Panc1 (cell line): ENCODE results near the gene HERC3. TPM values are rescaled to one million over a fixed set of nuclear protein-coding genes. Genes with fewer than 3 reads are reported as not detected.

Source experiments
- ATAC-seq: fragments of 200-7000 bp; cut with Tn5 transposase; 2 replicates; pipeline ENCODE4 v1.9.1; 2020; ENCODE audit warnings: mild to moderate bottlenecking, moderate library complexity
- BruUV-seq: library from RNA; stranded (reverse); fragments of 400-500 nt; replicated peaks from 2 replicates; lab custom pipeline; 2021; lab: Mats Ljungman, UMichigan
- CTCF ChIA-PET: fragments of 300-600 bp; sonication (Branson Sonifier 250); formaldehyde crosslinking; loops from one replicate; lab custom pipeline; 2022; ENCODE audit warnings: antibody characterized with exemption; lab: Charles Lee
- POLR2A ChIA-PET: fragments of 300-600 bp; sonication (Branson Sonifier 250); formaldehyde crosslinking; loops from one replicate; lab custom pipeline; 2022; ENCODE audit warnings: antibody characterized with exemption; lab: Charles Lee
- DNase-seq: peaks from one replicate; pipeline ENCODE4 v3.0.0-alpha.2; 2010; ENCODE audit warnings: low read depth, low spot score
- H3K27ac ChIP-seq: 2 replicates; pipeline ENCODE4 v1.5.1; 2011; ENCODE audit warnings: mild to moderate bottlenecking, low read length, inconsistent platforms
- H3K27me3 ChIP-seq: fragments of 200-500 bp; sonication (Bioruptor generic); 2 replicates; pipeline ENCODE4 v1.6.0; 2014; ENCODE audit warnings: low read length, inconsistent platforms; ENCODE audit not compliant: control insufficient read depth, insufficient read depth
- H3K36me3 ChIP-seq: fragments of 200-500 bp; sonication (Bioruptor generic); 2 replicates; pipeline ENCODE4 v1.5.1; 2014; ENCODE audit warnings: inconsistent platforms, mild to moderate bottlenecking, low read length, moderate library complexity; ENCODE audit not compliant: control insufficient read depth, insufficient read depth
- H3K4me1 ChIP-seq: 2 replicates; pipeline ENCODE4 v1.5.1; 2011; ENCODE audit warnings: inconsistent platforms, mild to moderate bottlenecking, low read length, moderate library complexity; ENCODE audit not compliant: control insufficient read depth, insufficient read depth
- H3K4me3 ChIP-seq, 2 experiments: 2 replicates each; pipeline ENCODE4 v1.5.1; 2011 to 2012; ENCODE audit warnings: low read depth in 2 of 2, low read length in 2 of 2, mild to moderate bottlenecking in 2 of 2, inconsistent platforms in 1 of 2, moderate library complexity in 1 of 2
- H3K9me3 ChIP-seq: fragments of 200-500 bp; sonication (Bioruptor generic); 2 replicates; pipeline ENCODE4 v1.5.1; 2014; ENCODE audit warnings: low read depth, mild to moderate bottlenecking, inconsistent platforms, low read length, moderate library complexity; ENCODE audit not compliant: control insufficient read depth, insufficient read depth
- CTCF ChIP-seq: fragments of 450-650 bp; IDR thresholded peaks from 2 replicates; pipeline ENCODE4 v1.5.1; 2017; ENCODE audit warnings: mild to moderate bottlenecking
- POLR2AphosphoS5 ChIP-seq: IDR thresholded peaks from 2 replicates; pipeline ENCODE4 v1.6.1; 2012; ENCODE audit warnings: mild to moderate bottlenecking, low read depth, low read length, moderate library complexity
- SIN3A ChIP-seq: IDR thresholded peaks from 2 replicates; pipeline ENCODE4 v1.6.1; 2012; ENCODE audit warnings: low read depth, mild to moderate bottlenecking, low read length, moderate library complexity, borderline replicate concordance; ENCODE audit not compliant: insufficient read depth
- TCF7L2 ChIP-seq: IDR thresholded peaks from 2 replicates; pipeline ENCODE4 v1.6.1; 2011; ENCODE audit warnings: mild to moderate bottlenecking, low read depth, low read length, inconsistent platforms
- in situ Hi-C: cut with HindIII; loops from 2 replicates; pipeline ENCODE4 v1.10.0; 2016; ENCODE audit warnings: low sequenced_read_pairs, low pct_unique_long_range_greater_than_20kb
- intact Hi-C: fragments of 100-400 bp; cut with micrococcal nuclease; formaldehyde crosslinking; loops from one replicate; pipeline ENCODE4 v1.10.0; 2022; ENCODE audit not compliant: unreplicated experiment
- total RNA-seq: library from RNA; stranded (reverse); gene quantifications from one replicate; pipeline ENCODE4 v1.2.1, GENCODE V29; 2021; ENCODE audit not compliant: unreplicated experiment
- TF ChIP-seq, protein P1 (sequence below), 2 experiments: IDR thresholded peaks; 2 replicates each; pipeline ENCODE4 v1.6.1; 2011 to 2012; ENCODE audit warnings: low read depth in 2 of 2, control low read depth in 1 of 2, low read length in 1 of 2, mild to moderate bottlenecking in 1 of 2, moderate library complexity in 1 of 2; ENCODE audit not compliant: insufficient read depth in 1 of 2

Gene HERC3
- total RNA-seq, 1 experiment from 2014 or later, result 1.1 TPM

- Histone ChIP-seq H3K4me3 (no peak overlapping the region), H3K36me3 (no peaks in the 10 kb centered on the region), H3K27ac (no peak overlapping the region), H3K4me1 (no peaks in the 10 kb centered on the region), H3K9me3 (no peaks in the 10 kb centered on the region), H3K27me3 (no peaks in the 10 kb centered on the region)
- ATAC-seq, result no peak
- no peak for DNase-seq
- TF ChIP-seq, protein P1, sequence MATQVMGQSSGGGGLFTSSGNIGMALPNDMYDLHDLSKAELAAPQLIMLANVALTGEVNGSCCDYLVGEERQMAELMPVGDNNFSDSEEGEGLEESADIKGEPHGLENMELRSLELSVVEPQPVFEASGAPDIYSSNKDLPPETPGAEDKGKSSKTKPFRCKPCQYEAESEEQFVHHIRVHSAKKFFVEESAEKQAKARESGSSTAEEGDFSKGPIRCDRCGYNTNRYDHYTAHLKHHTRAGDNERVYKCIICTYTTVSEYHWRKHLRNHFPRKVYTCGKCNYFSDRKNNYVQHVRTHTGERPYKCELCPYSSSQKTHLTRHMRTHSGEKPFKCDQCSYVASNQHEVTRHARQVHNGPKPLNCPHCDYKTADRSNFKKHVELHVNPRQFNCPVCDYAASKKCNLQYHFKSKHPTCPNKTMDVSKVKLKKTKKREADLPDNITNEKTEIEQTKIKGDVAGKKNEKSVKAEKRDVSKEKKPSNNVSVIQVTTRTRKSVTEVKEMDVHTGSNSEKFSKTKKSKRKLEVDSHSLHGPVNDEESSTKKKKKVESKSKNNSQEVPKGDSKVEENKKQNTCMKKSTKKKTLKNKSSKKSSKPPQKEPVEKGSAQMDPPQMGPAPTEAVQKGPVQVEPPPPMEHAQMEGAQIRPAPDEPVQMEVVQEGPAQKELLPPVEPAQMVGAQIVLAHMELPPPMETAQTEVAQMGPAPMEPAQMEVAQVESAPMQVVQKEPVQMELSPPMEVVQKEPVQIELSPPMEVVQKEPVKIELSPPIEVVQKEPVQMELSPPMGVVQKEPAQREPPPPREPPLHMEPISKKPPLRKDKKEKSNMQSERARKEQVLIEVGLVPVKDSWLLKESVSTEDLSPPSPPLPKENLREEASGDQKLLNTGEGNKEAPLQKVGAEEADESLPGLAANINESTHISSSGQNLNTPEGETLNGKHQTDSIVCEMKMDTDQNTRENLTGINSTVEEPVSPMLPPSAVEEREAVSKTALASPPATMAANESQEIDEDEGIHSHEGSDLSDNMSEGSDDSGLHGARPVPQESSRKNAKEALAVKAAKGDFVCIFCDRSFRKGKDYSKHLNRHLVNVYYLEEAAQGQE (IDR thresholded peaks at IDR 0.05; ENCODE audit: insufficient read depth in 1 of 2, low read depth in 2 of 2, low read length in 1 of 2), result no peak
- no peak for TF ChIP-seq SIN3A
- no peak for TF ChIP-seq TCF7L2
- TF ChIP-seq CTCF, result no peak
- no peak for TF ChIP-seq POLR2AphosphoS5
- ChIA-PET CTCF (no interaction called here), POLR2A (no interaction called here)
- in situ Hi-C loops, result no loop called here
- intact Hi-C loops, result no loop called here
- BruUV-seq, result no TSS peak
Measured at GRCh38 chr4:88643932-88644331, 51.7 kb downstream of the HERC3 start.

GRCh38 chr4:88645994-88646393 lies 53.7 kb downstream of the HERC3 start:
- no TSS peak for BruUV-seq
- no peak for DNase-seq

More at GRCh38 chr4:88645994-88646393, 53.7 kb downstream of the HERC3 start:
- ATAC-seq, result no peak
- TF ChIP-seq TCF7L2 (no peak), SIN3A (no peak), POLR2AphosphoS5 (no peak), CTCF (no peak)
- TF ChIP-seq, protein P1 (IDR thresholded peaks at IDR 0.05; ENCODE audit: insufficient read depth in 1 of 2, low read depth in 2 of 2, low read length in 1 of 2), result no peak
- intact Hi-C loops (no loop called here), in situ Hi-C loops (no loop called here)
- Histone ChIP-seq H3K4me3 (no peak overlapping the region), H3K27me3 (no peaks in the 10 kb centered on the region), H3K9me3 (no peaks in the 10 kb centered on the region), H3K4me1 (no peaks in the 10 kb centered on the region), H3K36me3 (no peaks in the 10 kb centered on the region), H3K27ac (no peak overlapping the region)
- ChIA-PET CTCF (no interaction called here), POLR2A (no interaction called here)
